ENCODE data around the gene ERVFRD-1. TPM values are rescaled to one million over a fixed set of nuclear protein-coding genes. Genes with fewer than 3 reads are reported as not detected.

The ERVFRD-1 gene
- total and polyA plus RNA-seq, 2 donors (not counting 3 experiments of a cell fraction or from before 2014, with no cell fraction given): not detected

GRCh38 chr6:11053307-11053706 lies 58.2 kb downstream of the ERVFRD-1 start:
- POLR2A ChIA-PET: no interaction called here
- Histone ChIP-seq H3K4me3 (replicated peaks in 1 of 3; ENCODE audit: insufficient read depth in 1 of 3, low read depth in 1 of 3, low read length in 3 of 3) (no peak overlapping the region), H3K36me3 (ENCODE audit: control insufficient read depth in 2 of 2, extremely low read depth in 1 of 2, insufficient read depth in 2 of 2, low read length in 2 of 2) (no peaks in the 10 kb centered on the region), H4K20me1 (replicated peaks; ENCODE audit: control insufficient read depth, extremely low read depth, insufficient read depth, low read length) (no peaks in the 10 kb centered on the region), H3K27ac (ENCODE audit: insufficient read depth, low read depth, low read length) (no peak overlapping the region), H3K27me3 (ENCODE audit: control insufficient read depth in 2 of 2, insufficient read depth in 2 of 2, low read length in 2 of 2) (no peaks in the 10 kb centered on the region), H3K9ac (replicated peaks; ENCODE audit: extremely low read depth, insufficient read depth, low read length) (no peak overlapping the region), H3K4me1 (ENCODE audit: control insufficient read depth, extremely low read depth, insufficient read depth, low read length) (no peaks in the 10 kb centered on the region), H3K79me2 (ENCODE audit: control insufficient read depth, insufficient read depth, low read length) (no peaks in the 10 kb centered on the region), H3K9me3 (replicated peaks; ENCODE audit: control insufficient read depth, insufficient read depth, low read length) (no peaks in the 10 kb centered on the region), H2AFZ (ENCODE audit: low read depth, low read length) (no peak overlapping the region), H3K4me2 (ENCODE audit: insufficient read depth, low read length) (no peak overlapping the region), H3K9me1 (replicated peaks; ENCODE audit: control insufficient read depth, extremely low read depth, insufficient read depth, low read length) (no peaks in the 10 kb centered on the region)
- intact Hi-C loops (cut with micrococcal nuclease) (loop anchor here (5.0 kb wide), 1 partner anchor 91 kb away; no protein-coding TSS in a partner anchor), dilution Hi-C loops (cut with MboI; ENCODE audit: extremely low pct_ligation_motif_present, low sequenced_read_pairs) (no loop called here)
- CTCF ChIA-PET: interaction anchor here (0.7 to 1.7 kb wide), 6 partner anchors 11 to 575 kb away, joined by 3 to 7 read pairs (median 4); no protein-coding TSS in a partner anchor
- no TSS peak for BruUV-seq (replicated peaks)
- TF ChIP-seq MAX (IDR thresholded peaks at IDR 0.05; ENCODE audit: insufficient read depth, insufficient read length): no peak
- no peak for TF ChIP-seq MYC (IDR thresholded peaks at IDR 0.05; ENCODE audit: low read depth, low read length)
- no peak for TF ChIP-seq FOS (IDR thresholded peaks at IDR 0.05; ENCODE audit: borderline replicate concordance, insufficient read depth, low read length)
- TF ChIP-seq JUN (IDR thresholded peaks at IDR 0.05; ENCODE audit: borderline replicate concordance, insufficient read depth, insufficient read length, low read depth): no peak
- TF ChIP-seq, protein P1, sequence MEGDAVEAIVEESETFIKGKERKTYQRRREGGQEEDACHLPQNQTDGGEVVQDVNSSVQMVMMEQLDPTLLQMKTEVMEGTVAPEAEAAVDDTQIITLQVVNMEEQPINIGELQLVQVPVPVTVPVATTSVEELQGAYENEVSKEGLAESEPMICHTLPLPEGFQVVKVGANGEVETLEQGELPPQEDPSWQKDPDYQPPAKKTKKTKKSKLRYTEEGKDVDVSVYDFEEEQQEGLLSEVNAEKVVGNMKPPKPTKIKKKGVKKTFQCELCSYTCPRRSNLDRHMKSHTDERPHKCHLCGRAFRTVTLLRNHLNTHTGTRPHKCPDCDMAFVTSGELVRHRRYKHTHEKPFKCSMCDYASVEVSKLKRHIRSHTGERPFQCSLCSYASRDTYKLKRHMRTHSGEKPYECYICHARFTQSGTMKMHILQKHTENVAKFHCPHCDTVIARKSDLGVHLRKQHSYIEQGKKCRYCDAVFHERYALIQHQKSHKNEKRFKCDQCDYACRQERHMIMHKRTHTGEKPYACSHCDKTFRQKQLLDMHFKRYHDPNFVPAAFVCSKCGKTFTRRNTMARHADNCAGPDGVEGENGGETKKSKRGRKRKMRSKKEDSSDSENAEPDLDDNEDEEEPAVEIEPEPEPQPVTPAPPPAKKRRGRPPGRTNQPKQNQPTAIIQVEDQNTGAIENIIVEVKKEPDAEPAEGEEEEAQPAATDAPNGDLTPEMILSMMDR (IDR thresholded peaks at IDR 0.05; ENCODE audit: extremely low read depth in 1 of 2, insufficient read depth in 1 of 2, low read depth in 1 of 2, low read length in 2 of 2): no peak
- FAIRE-seq: no peak
- no peak for DNase-seq (ENCODE audit: low read depth, low spot score)

Small RNA genes within 50 kb of the gene (small RNA-seq; reads per million reads assigned to genes)
- not detected for gene AL136139.1 (ENCODE audit: insufficient read depth, insufficient read length, low read depth, low replicate concordance)

Other genes starting within 250 kb of the ERVFRD-1 start
- not detected in 2 replicates for gene GCM2, start 229.7 kb downstream of the ERVFRD-1 start, total RNA-seq
- gene GCM2, start 229.7 kb downstream of the ERVFRD-1 start, polyA plus RNA-seq: not detected in 2 replicates
- gene SYCP2L, start 224.7 kb downstream of the ERVFRD-1 start, total RNA-seq: not detected in 2 replicates
- gene SYCP2L, start 224.7 kb downstream of the ERVFRD-1 start, polyA plus RNA-seq: not detected in 2 replicates
- not detected in 2 replicates for gene ELOVL2, start 67.4 kb downstream of the ERVFRD-1 start, total RNA-seq
- not detected in 2 replicates for gene ELOVL2, start 67.4 kb downstream of the ERVFRD-1 start, polyA plus RNA-seq
- gene SMIM13, start 17.9 kb downstream of the ERVFRD-1 start, total RNA-seq: 14.7 and 19.4 TPM in 2 replicates
- 2.2 and 3.2 TPM in 2 replicates for gene SMIM13, start 17.9 kb downstream of the ERVFRD-1 start, polyA plus RNA-seq
- 55.2 and 73.0 TPM in 2 replicates for gene NEDD9, start 120.9 kb upstream of the ERVFRD-1 start, total RNA-seq
- gene NEDD9, start 120.9 kb upstream of the ERVFRD-1 start, polyA plus RNA-seq: 61.0 and 69.8 TPM in 2 replicates